Mesothelial cell of epicardium (in vitro differentiated cells): ENCODE results near the gene MRPL45. TPM values are rescaled to one million over a fixed set of nuclear protein-coding genes. Genes with fewer than 3 reads are reported as not detected.

Experiments used
- DNase-seq, 2 experiments: peaks; one replicate each; pipeline ENCODE4 v3.0.0; 2021; ENCODE audit warnings: low spot score in 2 of 2; ENCODE audit not compliant: unreplicated experiment in 2 of 2
- H3K27ac Mint-ChIP-seq: 2 replicates; pipeline ENCODE4 v1.8.0; 2021; ENCODE audit warnings: mixed read lengths
- H3K27me3 Mint-ChIP-seq: 2 replicates; pipeline ENCODE4 v1.8.0; 2021; ENCODE audit warnings: low read depth, mixed read lengths
- H3K36me3 Mint-ChIP-seq: 2 replicates; pipeline ENCODE4 v1.8.0; 2021; ENCODE audit warnings: mixed read lengths
- H3K4me1 Mint-ChIP-seq: 2 replicates; pipeline ENCODE4 v1.8.0; 2021; ENCODE audit warnings: mixed read lengths
- H3K4me3 Mint-ChIP-seq: 2 replicates; pipeline ENCODE4 v1.8.0; 2021; ENCODE audit warnings: mild to moderate bottlenecking, moderate library complexity, mixed read lengths
- H3K9me3 Mint-ChIP-seq: 2 replicates; pipeline ENCODE4 v1.8.0; 2021; ENCODE audit warnings: mixed read lengths
- total RNA-seq: library from RNA; stranded (reverse); gene quantifications from 3 replicates; pipeline ENCODE4 v1.2.1, GENCODE V29; 2021
- TF ChIP-seq, protein P1 (sequence below): fragments of 200-600 bp; sonication (generic); IDR thresholded peaks from one replicate; pipeline ENCODE4 v1.5.0; 2021; ENCODE audit warnings: antibody characterized with exemption; ENCODE audit not compliant: unreplicated experiment

Gene MRPL45
- total RNA-seq, 1 donor from 2014 or later: 42.9 TPM

DNA sequence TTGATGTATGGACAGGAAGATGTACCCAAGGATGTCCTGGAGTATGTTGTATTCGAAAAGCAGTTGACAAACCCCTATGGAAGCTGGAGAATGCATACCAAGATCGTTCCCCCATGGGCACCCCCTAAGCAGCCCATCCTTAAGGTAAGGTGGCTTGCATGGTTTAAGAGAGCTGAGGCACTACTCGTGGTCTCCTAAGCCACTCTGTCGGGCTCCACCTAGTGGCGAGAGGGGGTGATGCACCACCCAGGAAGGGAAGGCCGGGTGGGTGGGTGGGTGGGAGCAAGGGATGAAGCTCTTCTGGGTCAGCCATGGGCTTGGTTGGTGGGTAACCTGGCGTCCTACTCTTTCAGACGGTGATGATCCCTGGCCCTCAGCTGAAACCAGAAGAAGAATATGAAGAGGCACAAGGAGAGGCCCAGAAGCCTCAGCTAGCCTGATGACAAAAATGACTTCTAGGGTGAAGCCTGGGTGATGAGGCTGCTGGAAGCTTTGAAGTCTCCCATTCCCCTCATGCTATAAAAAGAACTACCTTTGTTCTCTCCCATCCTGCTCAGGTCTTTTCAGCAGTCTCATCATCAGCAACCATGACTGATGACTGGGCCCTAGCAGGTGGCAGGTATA lies 25.3 kb downstream of the MRPL45 start:
- Mint-ChIP-seq H3K9me3 (no peaks in the 10 kb centered on the region), H3K27me3 (no peaks in the 10 kb centered on the region), H3K4me1 (peaks cover 20% of the 10 kb centered on the region), H3K27ac (no peak overlapping the region), H3K4me3 (no peak overlapping the region), H3K36me3 (peaks cover 13% of the 10 kb centered on the region)
- DNase-seq: peak; percentile 48 to 83
- TF ChIP-seq, protein P1, sequence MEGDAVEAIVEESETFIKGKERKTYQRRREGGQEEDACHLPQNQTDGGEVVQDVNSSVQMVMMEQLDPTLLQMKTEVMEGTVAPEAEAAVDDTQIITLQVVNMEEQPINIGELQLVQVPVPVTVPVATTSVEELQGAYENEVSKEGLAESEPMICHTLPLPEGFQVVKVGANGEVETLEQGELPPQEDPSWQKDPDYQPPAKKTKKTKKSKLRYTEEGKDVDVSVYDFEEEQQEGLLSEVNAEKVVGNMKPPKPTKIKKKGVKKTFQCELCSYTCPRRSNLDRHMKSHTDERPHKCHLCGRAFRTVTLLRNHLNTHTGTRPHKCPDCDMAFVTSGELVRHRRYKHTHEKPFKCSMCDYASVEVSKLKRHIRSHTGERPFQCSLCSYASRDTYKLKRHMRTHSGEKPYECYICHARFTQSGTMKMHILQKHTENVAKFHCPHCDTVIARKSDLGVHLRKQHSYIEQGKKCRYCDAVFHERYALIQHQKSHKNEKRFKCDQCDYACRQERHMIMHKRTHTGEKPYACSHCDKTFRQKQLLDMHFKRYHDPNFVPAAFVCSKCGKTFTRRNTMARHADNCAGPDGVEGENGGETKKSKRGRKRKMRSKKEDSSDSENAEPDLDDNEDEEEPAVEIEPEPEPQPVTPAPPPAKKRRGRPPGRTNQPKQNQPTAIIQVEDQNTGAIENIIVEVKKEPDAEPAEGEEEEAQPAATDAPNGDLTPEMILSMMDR: peak; percentile 84

DNA sequence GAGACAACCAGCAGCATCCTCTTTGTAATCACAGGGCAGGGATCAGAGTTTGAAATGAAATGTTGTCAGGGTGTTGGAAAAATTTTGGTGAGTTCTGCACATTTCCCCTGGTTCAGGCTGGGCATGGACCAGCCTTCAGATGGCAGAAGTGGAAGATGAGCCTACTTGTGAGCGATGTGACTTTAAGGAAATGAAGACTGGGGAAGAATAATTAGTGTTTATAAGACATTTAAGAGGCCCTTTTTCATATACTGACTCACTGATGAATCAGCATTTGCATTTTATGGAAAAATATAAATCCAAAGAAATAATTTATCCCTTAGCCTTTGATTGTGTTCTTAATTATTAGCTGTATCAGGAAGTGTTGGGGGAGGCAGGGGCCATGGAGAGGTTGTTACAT lies 25.9 kb downstream of the MRPL45 start:
- no peak overlapping the region for H3K27ac Mint-ChIP-seq
- H3K36me3 Mint-ChIP-seq: peaks cover 11% of the 10 kb centered on the region
- DNase-seq: no peak
- TF ChIP-seq, protein P1: no peak
- H3K9me3 Mint-ChIP-seq: no peaks in the 10 kb centered on the region
- peaks cover 20% of the 10 kb centered on the region for H3K4me1 Mint-ChIP-seq
- no peak overlapping the region for H3K4me3 Mint-ChIP-seq
- H3K27me3 Mint-ChIP-seq: no peaks in the 10 kb centered on the region

DNA sequence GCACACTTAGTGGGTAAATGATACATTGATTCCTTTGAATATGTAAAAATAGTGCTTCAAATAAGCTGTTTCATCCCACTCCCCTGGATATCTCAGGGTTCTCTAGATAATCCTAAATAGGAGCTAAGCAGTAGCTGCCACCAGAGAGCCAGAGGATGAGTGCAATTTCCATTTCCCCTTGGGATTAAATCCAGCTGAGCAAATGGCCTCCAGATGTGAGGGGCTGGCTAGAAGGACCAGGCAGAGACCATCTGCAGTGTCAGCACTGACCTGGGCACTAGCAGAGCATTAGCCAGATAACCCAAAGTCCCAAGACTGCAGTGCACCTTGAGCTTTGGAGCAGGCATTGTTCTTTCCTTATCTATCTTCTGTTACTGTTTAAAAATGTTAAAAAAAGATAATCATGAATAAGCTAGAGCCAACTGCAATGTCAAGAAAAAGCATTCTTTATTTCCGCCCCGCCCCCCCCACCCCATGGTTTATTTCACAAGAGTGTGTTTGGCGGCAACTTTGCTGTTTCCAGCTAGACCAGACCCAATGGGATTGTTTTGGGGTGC lies 27.3 kb downstream of the MRPL45 start:
- TF ChIP-seq, protein P1: no peak
- Mint-ChIP-seq H3K4me1 (peaks cover 20% of the 10 kb centered on the region), H3K27ac (no peak overlapping the region), H3K27me3 (peaks cover 2% of the 10 kb centered on the region), H3K4me3 (no peak overlapping the region), H3K9me3 (no peaks in the 10 kb centered on the region), H3K36me3 (peaks cover 8% of the 10 kb centered on the region)
- no peak for DNase-seq

DNA sequence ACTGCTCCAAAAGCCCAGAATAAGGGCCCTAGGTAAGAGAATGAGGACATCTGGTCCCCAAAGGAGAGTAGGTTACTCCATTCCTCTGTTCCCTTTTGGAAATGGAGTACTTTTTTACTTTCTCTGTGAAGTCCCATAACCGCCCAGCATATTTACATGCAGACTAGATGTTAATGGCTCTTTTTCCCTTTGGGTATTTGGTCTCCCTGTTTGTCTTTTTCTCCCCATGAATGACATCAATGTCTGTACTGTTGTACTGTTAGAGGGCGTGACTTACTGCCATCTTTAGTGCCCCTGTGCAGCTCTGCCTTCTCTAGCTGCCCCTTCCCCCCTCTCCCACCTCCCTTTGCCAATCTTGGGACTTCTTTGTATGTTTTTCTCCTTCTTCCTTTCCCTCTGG lies 27.8 kb downstream of the MRPL45 start:
- Mint-ChIP-seq H3K4me3 (no peak overlapping the region), H3K36me3 (peaks cover 6% of the 10 kb centered on the region), H3K4me1 (peaks cover 20% of the 10 kb centered on the region), H3K9me3 (no peaks in the 10 kb centered on the region), H3K27me3 (peaks cover 2% of the 10 kb centered on the region), H3K27ac (peak overlapping the region; percentile 66)
- TF ChIP-seq, protein P1: no peak
- DNase-seq: no peak

GRCh38 chr17:38325221-38325851 lies 28.4 kb downstream of the MRPL45 start:
- DNase-seq: no peak
- no peak overlapping the region for H3K4me3 Mint-ChIP-seq
- TF ChIP-seq, protein P1: no peak
- peak overlapping the region; percentile 71 for H3K27ac Mint-ChIP-seq
- peaks cover 4% of the 10 kb centered on the region for H3K27me3 Mint-ChIP-seq
- H3K36me3 Mint-ChIP-seq: peaks cover 6% of the 10 kb centered on the region
- H3K4me1 Mint-ChIP-seq: peaks cover 16% of the 10 kb centered on the region
- H3K9me3 Mint-ChIP-seq: no peaks in the 10 kb centered on the region
